GM21423 (cell line): ENCODE results near the gene ALLC.

Source experiments
- ATAC-seq: cut with Tn5 transposase; IDR thresholded peaks from one replicate; pipeline ENCODE4 v1.9.1; 2021; ENCODE audit warnings: mild to moderate bottlenecking, moderate library complexity; ENCODE audit not compliant: unreplicated experiment

The ALLC gene

GRCh38 chr2:3639015-3639630 is 18.9 kb upstream of the ALLC start:
- ATAC-seq: no peak

- ATAC-seq: no peak
These were observed 18.3 kb upstream of the ALLC start for GRCh38 chr2:3639653-3640052.

GRCh38 chr2:3641181-3641580 is 16.8 kb upstream of the ALLC start:
- ATAC-seq: no peak

GRCh38 chr2:3641841-3642421 is 16.1 kb upstream of the ALLC start:
- no peak for ATAC-seq

- ATAC-seq: no peak
These were observed 15.3 kb upstream of the ALLC start for GRCh38 chr2:3642521-3643215.

GRCh38 chr2:3643371-3644245 is 14.4 kb upstream of the ALLC start:
- no peak for ATAC-seq

- peak; percentile 80 for ATAC-seq
These were observed 13.8 kb upstream of the ALLC start for GRCh38 chr2:3644246-3644525.

- no peak for ATAC-seq
These were observed 13.0 kb upstream of the ALLC start for GRCh38 chr2:3644891-3645605.

- no peak for ATAC-seq
These were observed 12.1 kb upstream of the ALLC start for GRCh38 chr2:3645745-3646389.

- ATAC-seq: no peak
These were observed 11.6 kb upstream of the ALLC start for GRCh38 chr2:3646446-3646845.

- no peak for ATAC-seq
These were observed 10.8 kb upstream of the ALLC start for GRCh38 chr2:3647246-3647645.

GRCh38 chr2:3647831-3648651 is 10.0 kb upstream of the ALLC start:
- ATAC-seq: no peak

- no peak for ATAC-seq
These were observed 9.3 kb upstream of the ALLC start for GRCh38 chr2:3648652-3649177.

GRCh38 chr2:3649581-3649980 is 8.4 kb upstream of the ALLC start:
- no peak for ATAC-seq

GRCh38 chr2:3650140-3650920 is 7.7 kb upstream of the ALLC start:
- ATAC-seq: no peak

- peak; percentile 81 for ATAC-seq
These were observed 6.0 kb upstream of the ALLC start for GRCh38 chr2:3651691-3652648.

GRCh38 chr2:3652896-3653625 is 4.9 kb upstream of the ALLC start:
- no peak for ATAC-seq
